HuH-7.5 (cell line): Measurements from ENCODE around the gene ZNF592.

ENCODE experiments used
- DNase-seq: peaks from one replicate; pipeline ENCODE4 v3.0.0; 2011; ENCODE audit warnings: low spot score

Gene ZNF592

DNA sequence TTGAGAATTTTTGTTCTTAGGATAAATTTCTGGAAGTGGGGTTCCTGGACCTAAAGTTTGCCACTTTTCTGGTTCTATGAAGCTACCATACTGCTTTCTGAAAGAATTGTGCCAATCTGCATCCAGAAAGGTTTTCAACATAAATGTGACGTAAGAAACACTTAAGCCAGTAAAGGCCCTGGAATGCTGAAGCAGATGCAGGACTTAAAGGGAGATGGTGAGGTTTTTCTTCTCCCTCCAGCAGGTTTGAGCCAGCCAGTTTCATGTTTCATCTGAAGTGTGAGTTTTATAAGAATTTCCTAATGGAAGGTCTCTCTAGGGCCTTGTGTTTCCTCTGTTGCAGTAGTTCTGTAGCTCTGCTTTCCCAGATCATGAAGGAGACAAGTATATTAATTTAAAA, 33.1 kb downstream of the ZNF592 start:
- no peak for DNase-seq

DNA sequence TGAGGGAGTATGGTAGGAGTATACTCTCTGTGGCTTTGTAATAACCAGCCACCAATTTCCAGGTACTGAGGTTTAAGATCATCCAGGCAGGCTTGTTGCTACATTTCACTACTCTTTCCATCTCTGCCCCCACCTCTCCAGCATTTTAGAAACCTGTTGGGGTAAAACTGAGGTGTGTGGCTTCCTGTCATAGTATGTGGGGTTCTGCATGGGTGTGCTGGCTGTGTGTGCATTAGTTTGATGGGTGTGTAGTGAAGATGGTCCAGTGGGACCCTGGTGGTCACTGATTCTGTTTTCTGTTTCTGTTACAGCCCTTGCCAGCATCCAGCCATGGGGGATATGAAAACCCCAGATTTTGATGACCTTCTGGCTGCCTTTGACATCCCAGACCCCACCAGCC, 34.0 kb downstream of the ZNF592 start:
- no peak for DNase-seq

- DNase-seq: no peak
These were observed 35.3 kb downstream of the ZNF592 start for GRCh38 chr15:84783493-84784251.

DNA sequence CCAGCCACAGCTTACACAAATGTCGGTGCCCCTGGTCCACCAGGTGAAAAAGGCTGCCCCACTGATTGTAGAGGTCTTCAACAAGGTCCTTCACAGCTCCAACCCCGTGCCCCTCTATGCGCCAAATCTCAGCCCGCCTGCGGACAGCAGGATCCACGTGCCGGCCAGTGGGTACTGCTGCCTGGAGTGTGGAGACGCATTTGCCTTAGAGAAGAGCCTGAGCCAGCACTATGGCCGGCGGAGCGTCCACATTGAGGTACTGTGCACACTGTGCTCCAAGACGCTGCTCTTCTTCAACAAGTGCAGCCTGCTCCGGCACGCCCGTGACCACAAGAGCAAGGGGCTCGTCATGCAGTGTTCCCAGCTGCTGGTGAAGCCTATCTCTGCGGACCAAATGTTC, 35.9 kb downstream of the ZNF592 start:
- DNase-seq: no peak

GRCh38 chr15:84785053-84785452, 36.7 kb downstream of the ZNF592 start:
- no peak for DNase-seq

- no peak for DNase-seq
These were observed 40.1 kb downstream of the ZNF592 start for GRCh38 chr15:84788500-84788899.

DNA sequence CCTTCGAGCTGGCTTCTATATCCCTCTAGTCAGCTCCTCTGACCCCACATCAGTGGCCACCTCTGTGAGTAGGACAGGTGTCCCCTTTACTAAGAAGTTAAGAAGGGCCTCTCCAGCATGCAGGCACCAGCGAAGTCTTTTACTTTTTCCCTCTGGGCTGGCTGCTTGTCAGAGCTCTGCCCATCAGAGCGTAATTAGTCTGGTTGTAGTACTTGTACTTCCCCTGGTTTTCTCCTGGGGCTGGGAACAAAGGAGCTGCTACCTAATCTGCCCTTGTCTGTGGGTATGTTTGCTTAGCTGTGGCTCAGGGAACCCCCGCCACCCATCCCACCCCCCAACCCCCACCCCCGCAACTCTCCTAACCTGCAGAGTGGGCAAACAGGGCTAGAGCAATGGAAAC, 41.4 kb downstream of the ZNF592 start:
- no peak for DNase-seq

GRCh38 chr15:84790676-84791075, 42.3 kb downstream of the ZNF592 start:
- DNase-seq: no peak

- no peak for DNase-seq
These were observed 43.4 kb downstream of the ZNF592 start for GRCh38 chr15:84791763-84792162.

DNA sequence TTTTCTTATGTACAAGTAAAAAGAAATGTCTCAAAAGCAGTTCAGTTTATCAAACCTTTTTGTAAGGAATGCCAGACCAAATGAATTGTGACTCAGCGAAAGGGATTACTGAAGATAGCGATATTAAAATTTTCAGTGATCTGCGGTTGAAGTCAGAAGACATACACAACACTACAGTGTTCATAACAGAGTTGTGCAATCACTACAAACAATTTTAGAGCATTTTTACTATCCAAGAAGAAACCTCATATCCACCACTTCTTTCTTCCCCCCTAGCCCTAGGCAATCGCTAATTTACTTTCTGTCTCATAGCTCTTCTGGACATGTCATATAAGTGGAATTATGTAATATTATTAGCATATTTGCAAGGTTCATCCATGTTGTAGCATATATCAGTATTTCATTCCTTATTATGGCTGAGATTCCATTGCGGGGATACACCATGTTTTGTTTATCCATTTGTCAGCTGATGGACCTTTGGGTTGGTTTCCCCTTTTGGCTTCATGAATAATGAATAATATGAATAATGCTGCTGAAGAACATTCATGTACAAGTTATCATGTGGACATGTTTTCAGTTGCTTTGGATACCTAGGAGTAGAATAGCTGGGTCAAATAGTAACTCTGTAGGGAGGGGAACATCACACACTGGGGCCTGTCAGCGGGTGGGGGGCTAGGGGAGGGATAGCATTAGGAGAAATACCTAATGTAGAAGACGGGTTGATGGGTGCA, 45.2 kb downstream of the ZNF592 start:
- DNase-seq: no peak

DNA sequence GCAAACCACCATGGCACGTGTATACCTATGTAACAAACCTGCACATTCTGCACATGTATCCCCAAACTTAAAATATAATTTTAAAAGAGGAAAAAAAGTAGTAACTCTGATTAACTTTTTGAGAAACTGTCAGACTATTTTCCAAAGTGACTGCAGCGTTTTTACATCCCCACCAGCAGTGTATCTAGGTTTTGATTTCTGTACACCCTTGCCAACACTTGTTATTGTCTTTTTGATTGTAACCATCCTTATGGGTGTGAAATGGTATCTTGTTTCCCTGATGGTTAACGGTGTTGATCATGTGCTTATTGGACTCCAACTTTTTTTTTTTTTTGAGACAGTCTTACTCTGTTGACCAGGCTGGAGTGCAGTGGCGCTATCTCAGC, 45.8 kb downstream of the ZNF592 start:
- DNase-seq: no peak

DNA sequence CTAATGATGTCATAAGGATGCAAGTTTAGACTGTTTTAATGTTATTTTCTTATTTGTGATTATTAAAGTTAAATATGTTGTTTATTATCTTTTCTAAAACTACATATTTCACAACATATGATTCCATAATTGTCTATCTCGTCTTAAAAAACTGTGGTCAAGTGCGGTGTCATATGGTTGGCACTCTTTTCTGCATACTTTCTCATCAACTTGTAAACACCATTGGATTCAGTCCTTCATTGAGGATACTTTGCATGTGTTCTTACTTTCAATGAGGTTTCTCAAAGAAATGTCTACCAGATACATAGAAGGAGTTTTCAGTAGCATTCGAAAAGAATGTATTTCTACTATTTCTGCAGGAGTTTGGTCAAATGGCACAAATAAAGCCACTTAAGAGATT, 46.8 kb downstream of the ZNF592 start:
- DNase-seq: no peak

DNA sequence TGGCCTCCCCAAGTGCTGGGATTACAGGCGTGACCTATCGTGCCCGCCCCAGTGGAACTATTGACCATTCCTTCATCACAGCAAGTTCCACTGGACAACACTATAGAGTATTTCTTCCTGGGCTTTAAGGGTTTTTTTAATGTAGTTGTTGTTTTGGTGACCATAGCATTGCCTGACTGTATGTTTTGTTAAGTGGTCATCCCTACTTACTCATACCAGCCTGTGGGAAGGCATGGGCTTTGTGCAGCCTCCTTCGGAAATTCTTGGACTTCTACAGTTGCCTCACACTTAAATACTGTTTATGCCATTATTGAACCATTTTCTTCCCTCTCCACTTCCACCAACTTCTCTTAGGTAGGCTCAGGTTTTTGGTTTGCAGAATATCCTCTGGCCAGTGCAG, 48.8 kb downstream of the ZNF592 start:
- DNase-seq: no peak

GRCh38 chr15:84797801-84798200, 49.4 kb downstream of the ZNF592 start:
- no peak for DNase-seq

GRCh38 chr15:84798436-84798946, 50.1 kb downstream of the ZNF592 start:
- DNase-seq: no peak

DNA sequence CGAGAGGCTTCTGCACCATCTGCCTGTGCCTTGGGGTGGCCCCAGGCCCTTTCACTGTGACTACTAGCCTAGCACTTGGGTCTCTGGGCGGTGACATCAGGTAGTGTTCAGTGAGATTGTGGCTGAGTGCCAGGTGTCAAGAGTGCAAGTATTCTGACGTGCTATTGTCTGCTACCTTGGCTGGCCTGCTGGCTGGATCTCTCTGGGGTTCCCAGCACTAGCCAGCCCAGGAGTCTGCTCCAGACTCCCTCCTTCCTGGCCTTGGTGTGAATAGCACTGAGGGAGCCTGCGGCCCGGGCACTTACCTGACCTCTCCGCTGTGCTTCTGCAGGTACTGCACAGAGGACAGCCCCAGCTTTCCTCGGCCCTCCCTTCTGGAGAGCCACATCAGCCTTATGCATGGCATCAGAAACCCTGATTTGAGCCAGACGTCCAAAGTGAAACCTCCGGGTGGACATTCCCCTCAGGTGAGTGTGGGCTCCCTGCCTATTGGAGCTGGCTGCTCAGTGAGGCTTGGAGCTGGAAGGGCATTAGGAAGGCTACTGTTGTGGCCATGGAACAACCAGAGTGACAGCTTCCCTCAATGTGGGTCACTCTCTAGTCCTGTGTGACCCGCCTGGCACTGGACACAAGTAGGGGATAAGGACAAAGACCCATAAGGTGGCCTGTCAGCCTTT, 51.3 kb downstream of the ZNF592 start:
- DNase-seq: no peak

DNA sequence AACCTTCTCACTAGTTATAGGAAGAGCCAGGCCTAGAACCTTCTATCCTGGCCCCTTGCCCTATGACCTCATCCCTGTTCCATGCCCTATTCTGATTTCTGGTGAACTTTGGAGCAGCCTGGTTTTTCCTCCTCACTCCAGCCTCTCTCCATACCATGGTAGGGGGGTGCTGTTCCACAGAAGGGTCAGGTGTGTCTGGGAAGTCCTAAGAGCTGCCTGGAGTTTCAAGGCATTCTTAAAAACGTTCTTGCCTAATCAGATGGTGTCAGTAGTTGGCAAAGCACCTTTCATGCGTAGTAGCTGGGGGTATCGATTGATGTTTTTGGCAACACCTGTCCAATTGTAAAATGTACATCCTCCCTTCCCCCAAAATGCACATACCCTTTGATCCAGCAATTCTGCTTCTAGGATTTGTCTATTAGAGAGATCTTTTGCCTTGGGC, 52.0 kb downstream of the ZNF592 start:
- DNase-seq: no peak

DNA sequence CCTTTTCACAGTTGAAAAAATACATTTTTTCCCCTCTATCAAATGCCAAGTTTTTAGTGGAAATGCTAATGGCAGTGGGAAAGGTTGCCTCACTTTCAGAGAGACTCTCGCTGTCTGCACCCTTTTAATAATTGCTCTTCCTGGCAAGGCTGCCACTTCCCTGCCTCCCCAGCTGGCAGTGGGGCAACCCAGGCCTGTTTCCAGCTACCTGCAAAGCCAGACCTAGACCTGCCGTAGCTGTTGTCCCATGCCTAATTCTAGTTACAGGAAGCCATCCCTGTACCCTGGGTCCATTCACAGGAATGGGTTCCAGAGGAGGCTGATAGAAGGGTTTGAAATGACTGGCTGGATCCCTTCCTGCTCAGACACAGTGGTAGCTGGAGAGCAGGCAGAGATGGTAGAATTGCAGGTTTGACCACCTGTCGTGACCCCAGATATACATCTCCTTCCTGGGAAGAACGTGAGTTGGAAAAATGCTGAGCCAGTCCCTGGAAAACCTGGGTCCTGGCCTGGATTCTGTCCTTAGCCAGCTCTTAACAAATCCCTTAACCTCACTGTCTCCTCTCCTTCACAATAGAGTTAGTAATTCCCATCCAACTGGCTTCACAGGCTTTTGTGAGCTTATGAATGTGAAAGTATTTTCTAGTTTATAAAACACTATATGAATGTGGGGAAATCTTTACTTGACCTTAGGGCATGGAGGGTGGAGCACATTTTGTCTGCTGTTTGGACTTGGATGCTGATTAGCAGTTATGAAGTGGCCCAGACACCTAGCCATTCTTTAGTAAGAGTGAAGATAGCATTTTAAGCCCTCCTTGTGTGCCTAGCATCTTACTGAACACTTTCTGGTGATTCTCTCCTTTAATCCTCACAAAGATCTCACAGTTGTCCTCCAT, 55.9 kb downstream of the ZNF592 start:
- no peak for DNase-seq

GRCh38 chr15:84805221-84805620, 56.8 kb downstream of the ZNF592 start:
- no peak for DNase-seq

GRCh38 chr15:84807228-84807627, 58.8 kb downstream of the ZNF592 start:
- no peak for DNase-seq

DNA sequence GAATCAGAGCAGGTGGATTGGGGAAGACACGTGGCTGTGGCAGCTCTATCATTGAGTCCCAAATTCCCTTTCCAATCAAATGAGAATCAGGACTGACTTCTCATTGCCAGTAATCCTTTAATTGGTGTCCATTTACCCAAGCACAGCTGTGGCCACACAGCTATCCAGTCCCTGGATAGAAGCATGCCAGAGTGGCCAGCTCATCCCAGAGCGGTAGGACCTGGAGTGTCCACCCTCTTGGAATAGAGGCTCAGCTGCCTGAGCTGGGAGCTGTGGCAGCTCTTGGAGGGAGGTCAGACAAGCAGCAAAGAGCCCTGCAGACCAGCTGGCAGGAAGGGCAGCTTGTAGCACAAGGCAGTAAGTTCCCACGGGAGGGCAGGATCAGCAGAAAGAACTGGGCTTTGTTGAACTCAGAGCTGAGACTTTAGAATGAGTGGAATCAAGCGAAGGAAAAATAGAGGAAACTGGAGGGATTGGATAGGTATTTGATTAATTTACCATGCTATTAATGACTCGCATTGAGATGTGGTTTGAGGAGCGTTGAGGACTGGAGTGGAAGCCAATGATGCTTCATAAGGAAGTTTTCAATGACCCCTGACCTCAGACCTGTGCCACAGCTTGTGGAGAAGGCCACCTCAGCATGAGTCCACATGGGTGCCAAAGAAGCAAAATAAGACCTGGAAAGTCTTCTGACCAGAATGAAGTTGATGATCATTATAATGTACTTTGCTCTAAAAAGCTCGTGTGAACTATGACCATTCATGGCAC, 61.9 kb downstream of the ZNF592 start:
- DNase-seq: no peak
